WTC11 (cell line): ENCODE measurements around the gene ERC2. TPM values are rescaled to one million over a fixed set of nuclear protein-coding genes. Genes with fewer than 3 reads are reported as not detected.

Experiments used
- ATAC-seq: fragments of 200-7000 bp; cut with Tn5 transposase; 2 replicates; pipeline ENCODE4 v1.10.0; 2021; ENCODE audit warnings: mild to moderate bottlenecking, moderate library complexity
- CTCF ChIA-PET: fragments of 300-600 bp; sonication (Branson Sonifier 250); formaldehyde crosslinking; loops from one replicate; lab custom pipeline; 2021; ENCODE audit warnings: antibody characterized with exemption; lab: Charles Lee
- POLR2A ChIA-PET: fragments of 350-600 bp; sonication (Branson Sonifier 250); formaldehyde crosslinking; loops from one replicate; lab custom pipeline; 2021; ENCODE audit warnings: antibody characterized with exemption; lab: Charles Lee
- DNase-seq: peaks from one replicate; pipeline ENCODE4 v3.0.0; 2021; ENCODE audit warnings: low spot score
- H3K27ac Mint-ChIP-seq: 2 replicates; pipeline ENCODE4 v1.8.0; 2021; ENCODE audit warnings: mixed read lengths
- H3K27me3 Mint-ChIP-seq: 2 replicates; pipeline ENCODE4 v1.8.0; 2021; ENCODE audit warnings: low read depth, mild to moderate bottlenecking, moderate library complexity, mixed read lengths
- H3K36me3 Mint-ChIP-seq: 2 replicates; pipeline ENCODE4 v1.8.0; 2021; ENCODE audit warnings: mixed read lengths
- H3K4me1 Mint-ChIP-seq: 2 replicates; pipeline ENCODE4 v1.8.0; 2022; ENCODE audit warnings: mixed read lengths
- H3K4me3 Mint-ChIP-seq: 2 replicates; pipeline ENCODE4 v1.8.0; 2021; ENCODE audit warnings: mild to moderate bottlenecking, moderate library complexity, mixed read lengths
- H3K9me3 Mint-ChIP-seq: 2 replicates; pipeline ENCODE4 v1.8.0; 2021; ENCODE audit warnings: mixed read lengths
- CREM ChIP-seq: sonication (generic); formaldehyde crosslinking; IDR thresholded peaks from 2 replicates; pipeline ENCODE4 v1.8.1; 2022; ENCODE audit warnings: mild to moderate bottlenecking, missing genetic modification reagents, moderate library complexity
- E2F1 ChIP-seq: sonication (generic); formaldehyde crosslinking; IDR thresholded peaks from 2 replicates; pipeline ENCODE4 v1.8.0; 2022; ENCODE audit warnings: mild to moderate bottlenecking, missing genetic modification reagents
- FOXJ3 ChIP-seq: sonication (generic); formaldehyde crosslinking; IDR thresholded peaks from 2 replicates; pipeline ENCODE4 v1.9.0; 2021; ENCODE audit warnings: missing genetic modification reagents, mild to moderate bottlenecking, borderline replicate concordance
- IRF2 ChIP-seq: sonication (generic); formaldehyde crosslinking; IDR thresholded peaks from 2 replicates; pipeline ENCODE4 v1.8.0; 2022; ENCODE audit warnings: low read depth, missing genetic modification reagents, borderline replicate concordance
- JAZF1 ChIP-seq: fragments of 250-450 bp; sonication (Bioruptor Pico); IDR thresholded peaks from 2 replicates; pipeline ENCODE4 v1.9.0; 2021; ENCODE audit warnings: moderate library complexity, mild to moderate bottlenecking, inconsistent platforms
- MXD4 ChIP-seq: fragments of 250-450 bp; sonication (Bioruptor Pico); IDR thresholded peaks from 2 replicates; pipeline ENCODE4 v1.8.0; 2021; ENCODE audit warnings: mild to moderate bottlenecking, moderate library complexity, borderline replicate concordance
- MYBL2 ChIP-seq: sonication (generic); formaldehyde crosslinking; IDR thresholded peaks from 2 replicates; pipeline ENCODE4 v1.8.1; 2023; ENCODE audit warnings: mild to moderate bottlenecking, moderate library complexity, missing genetic modification reagents
- NFYB ChIP-seq: sonication (generic); formaldehyde crosslinking; conservative IDR thresholded peaks from 2 replicates; pipeline ENCODE4 v1.8.0; 2022; ENCODE audit warnings: low read depth, missing genetic modification reagents
- NR2C2 ChIP-seq: sonication (generic); formaldehyde crosslinking; IDR thresholded peaks from 2 replicates; pipeline ENCODE4 v1.8.0; 2022; ENCODE audit warnings: mild to moderate bottlenecking, missing genetic modification reagents
- RORB ChIP-seq: fragments of 250-450 bp; sonication (Bioruptor Pico); IDR thresholded peaks from 2 replicates; pipeline ENCODE4 v1.9.0; 2021; ENCODE audit warnings: mild to moderate bottlenecking
- SMAD3 ChIP-seq: sonication (generic); formaldehyde crosslinking; IDR thresholded peaks from 2 replicates; pipeline ENCODE4 v1.8.0; 2022; ENCODE audit warnings: missing genetic modification reagents, mild to moderate bottlenecking, borderline replicate concordance
- SP1 ChIP-seq: sonication (generic); formaldehyde crosslinking; conservative IDR thresholded peaks from 2 replicates; pipeline ENCODE4 v1.8.1; 2022; ENCODE audit warnings: missing genetic modification reagents
- TEAD1 ChIP-seq: sonication (generic); formaldehyde crosslinking; IDR thresholded peaks from 2 replicates; pipeline ENCODE4 v1.8.0; 2022; ENCODE audit warnings: mild to moderate bottlenecking, missing genetic modification reagents
- ZNF121 ChIP-seq: sonication (generic); formaldehyde crosslinking; IDR thresholded peaks from 2 replicates; pipeline ENCODE4 v1.8.0; 2023; ENCODE audit warnings: missing genetic modification reagents
- ZNF281 ChIP-seq: sonication (generic); formaldehyde crosslinking; IDR thresholded peaks from 2 replicates; pipeline ENCODE4 v1.8.0; 2023; ENCODE audit warnings: mild to moderate bottlenecking, missing genetic modification reagents
- ZNF416 ChIP-seq: fragments of 250-450 bp; sonication (Bioruptor Pico); IDR thresholded peaks from 2 replicates; pipeline ENCODE4 v1.9.0; 2021; ENCODE audit warnings: mild to moderate bottlenecking, inconsistent platforms
- ZNF671 ChIP-seq: fragments of 250-450 bp; sonication (Bioruptor Pico); IDR thresholded peaks from 2 replicates; pipeline ENCODE4 v1.8.0; 2021; ENCODE audit warnings: mild to moderate bottlenecking
- total RNA-seq: library from RNA; stranded (reverse); gene quantifications from 3 replicates; pipeline ENCODE4 v1.2.3, GENCODE V29; 2021
- TF ChIP-seq, protein P1 (sequence below): sonication (generic); formaldehyde crosslinking; IDR thresholded peaks from 2 replicates; pipeline ENCODE4 v1.8.0; 2022; ENCODE audit warnings: mild to moderate bottlenecking, missing genetic modification reagents
- TF ChIP-seq, protein P2 (sequence below): sonication (generic); formaldehyde crosslinking; IDR thresholded peaks from 2 replicates; pipeline ENCODE4 v1.8.1; 2023; ENCODE audit warnings: mild to moderate bottlenecking, missing genetic modification reagents
- TF ChIP-seq, protein P3 (sequence below): fragments of 250-450 bp; sonication (Bioruptor Pico); IDR thresholded peaks from 2 replicates; pipeline ENCODE4 v1.8.0; 2021; ENCODE audit warnings: mild to moderate bottlenecking
- TF ChIP-seq, protein P4 (sequence below): sonication (generic); formaldehyde crosslinking; IDR thresholded peaks from 2 replicates; pipeline ENCODE4 v1.8.1; 2022; ENCODE audit warnings: mild to moderate bottlenecking, missing genetic modification reagents, moderate library complexity, borderline replicate concordance
- TF ChIP-seq, protein P5 (sequence below): sonication (generic); formaldehyde crosslinking; IDR thresholded peaks from 2 replicates; pipeline ENCODE4 v1.8.1; 2023; ENCODE audit warnings: mild to moderate bottlenecking, missing genetic modification reagents, borderline replicate concordance

Gene ERC2
- total RNA-seq, 1 experiment from 2014 or later, result 23.5 TPM

- DNase-seq (no peak), ATAC-seq (no peak)
- Mint-ChIP-seq H3K4me3 (no peak overlapping the region), H3K27me3 (no peaks in the 10 kb centered on the region; the same call in 1 of the 2 replicates), H3K4me1 (peaks cover 30% of the 10 kb centered on the region), H3K36me3 (peaks cover 8% of the 10 kb centered on the region; the same call in 1 of the 2 replicates), H3K27ac (no peak overlapping the region), H3K9me3 (peaks cover 9% of the 10 kb centered on the region)
- POLR2A ChIA-PET, result interaction anchor here (0.9 kb wide), 1 partner anchor 21 kb away, joined by 3 read pairs; no protein-coding TSS in a partner anchor
- TF ChIP-seq CREM (CRISPR knock-in tag) (no peak), SMAD3 (CRISPR knock-in tag) (no peak), MXD4 (CRISPR knock-in tag) (no peak), NR2C2 (CRISPR knock-in tag) (no peak), RORB (CRISPR knock-in tag) (no peak), SP1 (CRISPR knock-in tag) (no peak), ZNF416 (CRISPR knock-in tag) (no peak), NFYB (CRISPR knock-in tag) (no peak), MYBL2 (CRISPR knock-in tag) (no peak), E2F1 (CRISPR knock-in tag) (no peak), ZNF121 (CRISPR knock-in tag) (no peak), ZNF671 (CRISPR knock-in tag) (no peak)
- TF ChIP-seq, protein P1, sequence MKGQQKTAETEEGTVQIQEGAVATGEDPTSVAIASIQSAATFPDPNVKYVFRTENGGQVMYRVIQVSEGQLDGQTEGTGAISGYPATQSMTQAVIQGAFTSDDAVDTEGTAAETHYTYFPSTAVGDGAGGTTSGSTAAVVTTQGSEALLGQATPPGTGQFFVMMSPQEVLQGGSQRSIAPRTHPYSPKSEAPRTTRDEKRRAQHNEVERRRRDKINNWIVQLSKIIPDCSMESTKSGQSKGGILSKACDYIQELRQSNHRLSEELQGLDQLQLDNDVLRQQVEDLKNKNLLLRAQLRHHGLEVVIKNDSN (CRISPR knock-in tag), result no peak
- TF ChIP-seq, protein P2, sequence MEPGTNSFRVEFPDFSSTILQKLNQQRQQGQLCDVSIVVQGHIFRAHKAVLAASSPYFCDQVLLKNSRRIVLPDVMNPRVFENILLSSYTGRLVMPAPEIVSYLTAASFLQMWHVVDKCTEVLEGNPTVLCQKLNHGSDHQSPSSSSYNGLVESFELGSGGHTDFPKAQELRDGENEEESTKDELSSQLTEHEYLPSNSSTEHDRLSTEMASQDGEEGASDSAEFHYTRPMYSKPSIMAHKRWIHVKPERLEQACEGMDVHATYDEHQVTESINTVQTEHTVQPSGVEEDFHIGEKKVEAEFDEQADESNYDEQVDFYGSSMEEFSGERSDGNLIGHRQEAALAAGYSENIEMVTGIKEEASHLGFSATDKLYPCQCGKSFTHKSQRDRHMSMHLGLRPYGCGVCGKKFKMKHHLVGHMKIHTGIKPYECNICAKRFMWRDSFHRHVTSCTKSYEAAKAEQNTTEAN (CRISPR knock-in tag), result no peak
- TF ChIP-seq, protein P3, sequence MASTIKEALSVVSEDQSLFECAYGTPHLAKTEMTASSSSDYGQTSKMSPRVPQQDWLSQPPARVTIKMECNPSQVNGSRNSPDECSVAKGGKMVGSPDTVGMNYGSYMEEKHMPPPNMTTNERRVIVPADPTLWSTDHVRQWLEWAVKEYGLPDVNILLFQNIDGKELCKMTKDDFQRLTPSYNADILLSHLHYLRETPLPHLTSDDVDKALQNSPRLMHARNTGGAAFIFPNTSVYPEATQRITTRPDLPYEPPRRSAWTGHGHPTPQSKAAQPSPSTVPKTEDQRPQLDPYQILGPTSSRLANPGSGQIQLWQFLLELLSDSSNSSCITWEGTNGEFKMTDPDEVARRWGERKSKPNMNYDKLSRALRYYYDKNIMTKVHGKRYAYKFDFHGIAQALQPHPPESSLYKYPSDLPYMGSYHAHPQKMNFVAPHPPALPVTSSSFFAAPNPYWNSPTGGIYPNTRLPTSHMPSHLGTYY (CRISPR knock-in tag), result no peak
- TF ChIP-seq, protein P4, sequence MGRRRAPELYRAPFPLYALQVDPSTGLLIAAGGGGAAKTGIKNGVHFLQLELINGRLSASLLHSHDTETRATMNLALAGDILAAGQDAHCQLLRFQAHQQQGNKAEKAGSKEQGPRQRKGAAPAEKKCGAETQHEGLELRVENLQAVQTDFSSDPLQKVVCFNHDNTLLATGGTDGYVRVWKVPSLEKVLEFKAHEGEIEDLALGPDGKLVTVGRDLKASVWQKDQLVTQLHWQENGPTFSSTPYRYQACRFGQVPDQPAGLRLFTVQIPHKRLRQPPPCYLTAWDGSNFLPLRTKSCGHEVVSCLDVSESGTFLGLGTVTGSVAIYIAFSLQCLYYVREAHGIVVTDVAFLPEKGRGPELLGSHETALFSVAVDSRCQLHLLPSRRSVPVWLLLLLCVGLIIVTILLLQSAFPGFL, result no peak
- CTCF ChIA-PET, result no interaction called here
Observed at GRCh38 chr3:55576621-55577388, 891.5 kb downstream of the ERC2 start.

DNA sequence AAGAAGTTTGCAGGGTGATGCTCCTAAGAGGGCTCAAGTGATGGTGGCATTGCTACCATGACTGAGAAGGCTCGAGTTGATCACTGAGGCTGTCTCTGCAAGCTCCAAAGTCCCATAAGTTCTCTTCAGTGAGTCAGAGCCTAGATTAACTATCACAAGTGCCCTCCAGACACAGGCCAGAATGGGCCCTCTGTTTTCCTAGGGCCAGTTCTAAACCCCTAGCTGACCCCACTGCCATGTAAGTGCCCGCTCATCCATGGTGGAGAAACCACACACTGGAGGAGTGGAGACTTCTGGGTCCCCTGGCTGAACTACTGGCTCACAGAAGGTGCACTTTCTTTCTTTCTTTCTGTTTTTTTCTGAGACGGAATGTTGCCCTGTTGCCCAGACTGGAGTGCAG lies 893.6 kb downstream of the ERC2 start:
- Mint-ChIP-seq H3K4me1 (peaks cover 46% of the 10 kb centered on the region), H3K9me3 (peaks cover 9% of the 10 kb centered on the region), H3K4me3 (no peak overlapping the region), H3K27me3 (no peaks in the 10 kb centered on the region; the same call in 1 of the 2 replicates), H3K36me3 (peaks cover 8% of the 10 kb centered on the region; the same call in 1 of the 2 replicates), H3K27ac (no peak overlapping the region)
- ATAC-seq (no peak), DNase-seq (no peak)
- CTCF ChIA-PET, result no interaction called here
- POLR2A ChIA-PET, result no interaction called here
- TF ChIP-seq, protein P5, sequence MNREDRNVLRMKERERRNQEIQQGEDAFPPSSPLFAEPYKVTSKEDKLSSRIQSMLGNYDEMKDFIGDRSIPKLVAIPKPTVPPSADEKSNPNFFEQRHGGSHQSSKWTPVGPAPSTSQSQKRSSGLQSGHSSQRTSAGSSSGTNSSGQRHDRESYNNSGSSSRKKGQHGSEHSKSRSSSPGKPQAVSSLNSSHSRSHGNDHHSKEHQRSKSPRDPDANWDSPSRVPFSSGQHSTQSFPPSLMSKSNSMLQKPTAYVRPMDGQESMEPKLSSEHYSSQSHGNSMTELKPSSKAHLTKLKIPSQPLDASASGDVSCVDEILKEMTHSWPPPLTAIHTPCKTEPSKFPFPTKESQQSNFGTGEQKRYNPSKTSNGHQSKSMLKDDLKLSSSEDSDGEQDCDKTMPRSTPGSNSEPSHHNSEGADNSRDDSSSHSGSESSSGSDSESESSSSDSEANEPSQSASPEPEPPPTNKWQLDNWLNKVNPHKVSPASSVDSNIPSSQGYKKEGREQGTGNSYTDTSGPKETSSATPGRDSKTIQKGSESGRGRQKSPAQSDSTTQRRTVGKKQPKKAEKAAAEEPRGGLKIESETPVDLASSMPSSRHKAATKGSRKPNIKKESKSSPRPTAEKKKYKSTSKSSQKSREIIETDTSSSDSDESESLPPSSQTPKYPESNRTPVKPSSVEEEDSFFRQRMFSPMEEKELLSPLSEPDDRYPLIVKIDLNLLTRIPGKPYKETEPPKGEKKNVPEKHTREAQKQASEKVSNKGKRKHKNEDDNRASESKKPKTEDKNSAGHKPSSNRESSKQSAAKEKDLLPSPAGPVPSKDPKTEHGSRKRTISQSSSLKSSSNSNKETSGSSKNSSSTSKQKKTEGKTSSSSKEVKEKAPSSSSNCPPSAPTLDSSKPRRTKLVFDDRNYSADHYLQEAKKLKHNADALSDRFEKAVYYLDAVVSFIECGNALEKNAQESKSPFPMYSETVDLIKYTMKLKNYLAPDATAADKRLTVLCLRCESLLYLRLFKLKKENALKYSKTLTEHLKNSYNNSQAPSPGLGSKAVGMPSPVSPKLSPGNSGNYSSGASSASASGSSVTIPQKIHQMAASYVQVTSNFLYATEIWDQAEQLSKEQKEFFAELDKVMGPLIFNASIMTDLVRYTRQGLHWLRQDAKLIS (CRISPR knock-in tag), result no peak
- TF ChIP-seq CREM (CRISPR knock-in tag), result no peak
- no peak for TF ChIP-seq JAZF1 (CRISPR knock-in tag)
- no peak for TF ChIP-seq TEAD1 (CRISPR knock-in tag)
- no peak for TF ChIP-seq MXD4 (CRISPR knock-in tag)
- TF ChIP-seq ZNF121 (CRISPR knock-in tag), result no peak
- no peak for TF ChIP-seq ZNF416 (CRISPR knock-in tag)
- TF ChIP-seq IRF2, result no peak
- TF ChIP-seq ZNF281, result no peak
- no peak for TF ChIP-seq SMAD3 (CRISPR knock-in tag)
- no peak for TF ChIP-seq FOXJ3 (CRISPR knock-in tag)
